A673 (cell line): Measurements from ENCODE around the gene ASMTL. TPM values are rescaled to one million over a fixed set of nuclear protein-coding genes. Genes with fewer than 3 reads are reported as not detected.

Experiments
- BruUV-seq: library from RNA; stranded (reverse); fragments of 400-500 nt; replicated peaks from 2 replicates; lab custom pipeline; 2021; lab: Mats Ljungman, UMichigan
- CTCF ChIA-PET: fragments of 300-600 bp; sonication (Branson Sonifier 250); formaldehyde crosslinking; loops from one replicate; lab custom pipeline; 2022; ENCODE audit warnings: antibody characterized with exemption; lab: Charles Lee
- POLR2A ChIA-PET: fragments of 300-600 bp; sonication (Branson Sonifier 250); formaldehyde crosslinking; loops from one replicate; lab custom pipeline; 2022; ENCODE audit warnings: antibody characterized with exemption; ENCODE audit not compliant: low non-redundant PET; lab: Charles Lee
- DNase-seq: peaks from one replicate; pipeline ENCODE4 v3.0.0-alpha.2; 2015; ENCODE audit warnings: low spot score
- H3K27ac ChIP-seq: fragments of 200-600 bp; sonication (generic); 2 replicates; pipeline ENCODE4 v1.5.1; 2016; ENCODE audit warnings: mixed run types, low read depth, mild to moderate bottlenecking, mixed read lengths, antibody characterized with exemption, low read length; ENCODE audit not compliant: poor library complexity, severe bottlenecking
- H3K27me3 ChIP-seq: fragments of 200-600 bp; sonication (generic); replicated peaks from 2 replicates; pipeline ENCODE4 v1.6.1; 2017; ENCODE audit warnings: mixed run types, low read depth, mild to moderate bottlenecking, mixed read lengths, antibody characterized with exemption, low read length; ENCODE audit not compliant: insufficient read depth, poor library complexity
- H3K36me3 ChIP-seq: fragments of 200-600 bp; sonication (generic); 2 replicates; pipeline ENCODE4 v1.6.1; 2016; ENCODE audit warnings: mixed run types, mild to moderate bottlenecking, mixed read lengths, antibody characterized with exemption, low read length; ENCODE audit not compliant: insufficient read depth, poor library complexity, severe bottlenecking
- H3K4me1 ChIP-seq: fragments of 200-600 bp; sonication (generic); 2 replicates; pipeline ENCODE4 v1.6.1; 2017; ENCODE audit warnings: mixed run types, mild to moderate bottlenecking, mixed read lengths, antibody characterized with exemption, low read length; ENCODE audit not compliant: insufficient read depth, poor library complexity, severe bottlenecking
- H3K4me3 ChIP-seq: fragments of 200-600 bp; sonication (generic); 2 replicates; pipeline ENCODE4 v1.5.1; 2016; ENCODE audit warnings: low read depth, mixed run types, mild to moderate bottlenecking, mixed read lengths, low read length; ENCODE audit not compliant: poor library complexity, severe bottlenecking
- H3K9me3 ChIP-seq: fragments of 200-600 bp; sonication (generic); 2 replicates; pipeline ENCODE4 v1.6.1; 2016; ENCODE audit warnings: mixed run types, low read depth, mild to moderate bottlenecking, mixed read lengths, antibody characterized with exemption, low read length; ENCODE audit not compliant: poor library complexity, severe bottlenecking
- EZH2 ChIP-seq: fragments of 200-600 bp; sonication (generic); IDR thresholded peaks from 2 replicates; pipeline ENCODE4 v1.6.1; 2017; ENCODE audit warnings: borderline replicate concordance, low read depth, mild to moderate bottlenecking, mixed read lengths, antibody characterized with exemption, low read length; ENCODE audit not compliant: poor library complexity, severe bottlenecking
- intact Hi-C: fragments of 100-400 bp; cut with micrococcal nuclease; formaldehyde crosslinking; loops from one replicate; pipeline ENCODE4 v1.10.0; 2022; ENCODE audit not compliant: unreplicated experiment
- total RNA-seq: library from RNA; stranded (reverse); gene quantifications from 2 replicates; pipeline ENCODE4 v1.2.3, GENCODE V29; 2021
- TF ChIP-seq, protein P1 (sequence below): fragments of 300-800, 200-600 bp; sonication (generic); conservative IDR thresholded peaks from 2 replicates; pipeline ENCODE4 v1.5.1; 2017; ENCODE audit warnings: low read depth, mild to moderate bottlenecking, antibody characterized with exemption, low read length, moderate library complexity, mixed read lengths

ASMTL gene
- total RNA-seq, 1 experiment from 2014 or later: 24.9 TPM

DNA sequence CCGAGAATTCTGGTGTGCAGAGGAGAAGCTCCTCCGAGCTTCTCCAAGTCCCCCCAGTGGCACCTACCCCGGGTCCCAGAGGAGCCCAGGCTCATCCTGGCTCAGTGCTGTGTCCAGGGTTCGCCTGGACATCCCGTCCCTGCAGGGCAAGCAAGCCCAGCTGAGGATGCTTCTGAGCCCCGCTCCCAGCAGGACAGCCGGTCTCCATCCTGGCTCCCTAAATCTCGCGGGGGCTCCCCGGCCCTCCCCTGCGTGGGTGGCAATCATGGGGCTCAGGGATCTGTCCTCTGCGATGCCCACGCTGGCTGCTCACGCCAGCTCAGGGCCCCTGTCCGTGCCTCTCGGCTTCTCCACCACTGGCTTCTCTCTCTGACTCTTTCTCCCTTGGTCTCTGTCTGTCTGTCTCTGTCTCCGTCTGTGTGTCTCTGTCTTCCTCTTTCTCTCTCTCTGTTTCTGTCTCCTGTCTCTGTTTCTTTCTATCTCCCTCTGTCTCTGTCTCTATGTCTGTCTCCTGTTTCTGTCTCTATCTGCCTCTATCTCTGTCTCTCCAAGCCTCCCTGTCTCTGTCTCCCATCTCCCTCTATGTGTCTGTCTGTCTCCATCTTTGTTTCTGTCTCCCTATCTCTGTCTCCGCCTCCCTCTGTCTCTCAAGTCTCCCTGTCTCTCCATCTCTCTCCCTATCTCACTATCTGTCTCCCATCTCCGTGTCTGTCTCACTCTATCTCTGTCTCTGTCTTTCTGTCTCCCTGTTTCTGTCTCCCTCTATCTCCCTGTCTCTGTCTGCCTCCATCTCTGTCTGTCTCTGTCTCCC is 33.0 kb downstream of the ASMTL start:
- Histone ChIP-seq H3K36me3 (peaks cover 30% of the 10 kb centered on the region), H3K27ac (peak overlapping the region; percentile 30), H3K9me3 (peaks cover 15% of the 10 kb centered on the region), H3K4me3 (no peak overlapping the region), H3K4me1 (no peaks in the 10 kb centered on the region), H3K27me3 (no peaks in the 10 kb centered on the region)
- POLR2A ChIA-PET: no interaction called here
- DNase-seq: no peak
- BruUV-seq: no TSS peak
- CTCF ChIA-PET: no interaction called here
- TF ChIP-seq EZH2: no peak
- TF ChIP-seq, protein P1, sequence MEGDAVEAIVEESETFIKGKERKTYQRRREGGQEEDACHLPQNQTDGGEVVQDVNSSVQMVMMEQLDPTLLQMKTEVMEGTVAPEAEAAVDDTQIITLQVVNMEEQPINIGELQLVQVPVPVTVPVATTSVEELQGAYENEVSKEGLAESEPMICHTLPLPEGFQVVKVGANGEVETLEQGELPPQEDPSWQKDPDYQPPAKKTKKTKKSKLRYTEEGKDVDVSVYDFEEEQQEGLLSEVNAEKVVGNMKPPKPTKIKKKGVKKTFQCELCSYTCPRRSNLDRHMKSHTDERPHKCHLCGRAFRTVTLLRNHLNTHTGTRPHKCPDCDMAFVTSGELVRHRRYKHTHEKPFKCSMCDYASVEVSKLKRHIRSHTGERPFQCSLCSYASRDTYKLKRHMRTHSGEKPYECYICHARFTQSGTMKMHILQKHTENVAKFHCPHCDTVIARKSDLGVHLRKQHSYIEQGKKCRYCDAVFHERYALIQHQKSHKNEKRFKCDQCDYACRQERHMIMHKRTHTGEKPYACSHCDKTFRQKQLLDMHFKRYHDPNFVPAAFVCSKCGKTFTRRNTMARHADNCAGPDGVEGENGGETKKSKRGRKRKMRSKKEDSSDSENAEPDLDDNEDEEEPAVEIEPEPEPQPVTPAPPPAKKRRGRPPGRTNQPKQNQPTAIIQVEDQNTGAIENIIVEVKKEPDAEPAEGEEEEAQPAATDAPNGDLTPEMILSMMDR: no peak
- intact Hi-C loops: no loop called here

GRCh38 chrX:1418901-1419544 is 33.7 kb downstream of the ASMTL start:
- Histone ChIP-seq H3K4me1 (no peaks in the 10 kb centered on the region), H3K36me3 (peaks cover 34% of the 10 kb centered on the region), H3K4me3 (no peak overlapping the region), H3K9me3 (peaks cover 15% of the 10 kb centered on the region), H3K27me3 (no peaks in the 10 kb centered on the region), H3K27ac (no peak overlapping the region)
- DNase-seq: no peak
- BruUV-seq: no TSS peak
- intact Hi-C loops: no loop called here
- ChIA-PET CTCF (no interaction called here), POLR2A (no interaction called here)
- TF ChIP-seq EZH2: no peak
- TF ChIP-seq, protein P1: no peak

DNA sequence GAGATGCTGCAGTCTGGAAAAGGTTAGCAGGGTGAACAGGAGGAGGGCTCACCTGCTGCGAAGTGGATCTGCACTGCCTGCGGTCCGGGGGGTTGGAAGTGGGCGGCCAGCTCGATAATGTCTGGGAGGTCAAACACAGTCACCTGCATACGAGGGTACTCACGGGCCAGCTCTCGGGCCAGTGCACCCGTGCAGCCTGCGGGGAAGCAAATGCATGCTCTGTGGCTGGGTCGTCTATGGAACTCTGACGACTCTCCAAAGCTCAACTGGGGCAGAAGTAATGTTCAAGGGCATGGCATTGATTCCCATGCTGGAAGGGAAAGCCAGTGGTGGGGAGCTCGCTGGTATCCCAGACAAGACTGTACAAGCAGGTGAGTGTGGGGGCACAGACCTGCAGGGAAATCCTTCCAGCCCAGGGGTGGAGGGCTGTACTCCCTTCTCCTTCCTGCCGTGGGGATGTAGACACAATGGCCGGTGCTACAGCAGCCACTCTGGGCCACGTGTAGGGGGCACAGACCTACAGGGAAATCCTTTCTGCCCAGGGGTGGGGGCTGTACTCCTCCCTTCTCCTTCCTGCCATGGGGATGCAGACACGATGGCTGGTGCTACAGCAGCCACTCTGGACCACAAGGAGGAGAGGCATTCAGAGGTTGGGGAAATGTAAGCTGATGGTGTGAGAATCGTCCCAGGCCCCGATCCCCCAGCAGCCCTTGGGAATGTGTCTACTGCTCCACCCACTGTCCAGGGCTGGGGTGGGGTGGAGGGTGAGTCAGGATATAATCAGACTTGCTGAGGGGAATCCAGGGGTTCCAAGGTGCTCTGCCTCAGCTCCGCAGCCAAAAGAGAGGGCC is 34.6 kb downstream of the ASMTL start:
- peaks cover 15% of the 10 kb centered on the region for H3K9me3 ChIP-seq
- CTCF ChIA-PET: no interaction called here
- POLR2A ChIA-PET: no interaction called here
- no peaks in the 10 kb centered on the region for H3K4me1 ChIP-seq
- peaks cover 43% of the 10 kb centered on the region for H3K36me3 ChIP-seq
- no peak for DNase-seq
- no peaks in the 10 kb centered on the region for H3K27me3 ChIP-seq
- no peak overlapping the region for H3K27ac ChIP-seq
- no peak overlapping the region for H3K4me3 ChIP-seq
- intact Hi-C loops: no loop called here
- TF ChIP-seq, protein P1: no peak
- no peak for TF ChIP-seq EZH2
- no TSS peak for BruUV-seq
